Measurements from ENCODE around the gene CARTPT.

The CARTPT gene

GRCh38 chr5:71701407-71701806 lies 17.7 kb upstream of the CARTPT start:
- no peak for DNase-seq (ENCODE audit: low read depth)
- TF ChIP-seq CTCF (IDR thresholded peaks at IDR 0.05; ENCODE audit: low read length, missing control alignments): no peak
- no peak overlapping the region for H3K4me3 ChIP-seq (replicated peaks; ENCODE audit: low read depth, low read length)

DNA sequence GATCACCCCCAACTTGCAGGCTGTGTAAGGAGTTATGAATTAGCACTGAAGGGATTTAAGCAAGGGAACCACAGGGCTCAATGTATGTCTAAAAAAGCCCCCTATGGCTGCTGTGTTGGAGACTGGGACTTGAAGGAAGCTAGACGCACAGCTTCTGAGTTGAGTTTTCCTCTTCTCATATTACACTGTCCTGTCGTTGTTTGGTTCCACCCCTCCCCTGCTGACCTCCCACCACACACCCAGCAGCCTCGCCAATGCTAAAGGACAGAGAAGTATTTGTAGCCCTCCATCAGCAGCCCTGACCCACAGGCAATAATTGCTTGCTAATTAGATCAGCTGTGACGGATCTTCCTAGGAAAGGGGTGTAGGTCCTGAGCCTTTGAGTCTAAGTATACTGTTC lies 15.1 kb upstream of the CARTPT start:
- TF ChIP-seq CTCF (IDR thresholded peaks at IDR 0.05; ENCODE audit: low read length, missing control alignments): no peak
- DNase-seq (ENCODE audit: low read depth): no peak

DNA sequence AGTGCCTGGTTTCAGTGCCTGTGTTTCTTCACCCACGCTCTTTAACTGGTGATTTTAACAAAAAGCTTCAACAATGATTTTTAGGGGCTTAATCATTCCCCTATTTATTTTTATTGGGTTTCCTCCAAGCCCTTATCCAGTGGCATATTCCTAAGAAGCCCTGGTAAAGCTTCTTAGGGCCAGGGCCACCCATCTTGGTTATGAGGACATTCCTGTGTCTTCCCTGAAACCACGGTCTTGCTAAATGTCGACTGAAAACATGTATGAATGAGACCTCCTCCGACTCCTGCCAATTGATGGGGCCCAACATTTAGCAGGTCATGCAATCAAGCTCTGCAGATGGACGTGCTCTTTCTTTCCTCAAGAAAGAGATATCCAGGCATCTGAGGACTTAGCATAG lies 13.7 kb upstream of the CARTPT start:
- no peak for DNase-seq (ENCODE audit: low read depth)
- no peak for TF ChIP-seq CTCF (IDR thresholded peaks at IDR 0.05; ENCODE audit: low read length, missing control alignments)

More for the DNA sequence above, 15.1 kb upstream of the CARTPT start:
- no peak overlapping the region for H3K4me3 ChIP-seq (replicated peaks; ENCODE audit: low read depth, low read length)

GRCh38 chr5:71706906-71707305 lies 12.2 kb upstream of the CARTPT start:
- TF ChIP-seq CTCF (IDR thresholded peaks at IDR 0.05; ENCODE audit: low read length, missing control alignments): no peak
- no peak for DNase-seq (ENCODE audit: low read depth)
- H3K4me3 ChIP-seq (replicated peaks; ENCODE audit: low read depth, low read length): no peak overlapping the region

More for the DNA sequence above, 13.7 kb upstream of the CARTPT start:
- no peak overlapping the region for H3K4me3 ChIP-seq (replicated peaks; ENCODE audit: low read depth, low read length)

DNA sequence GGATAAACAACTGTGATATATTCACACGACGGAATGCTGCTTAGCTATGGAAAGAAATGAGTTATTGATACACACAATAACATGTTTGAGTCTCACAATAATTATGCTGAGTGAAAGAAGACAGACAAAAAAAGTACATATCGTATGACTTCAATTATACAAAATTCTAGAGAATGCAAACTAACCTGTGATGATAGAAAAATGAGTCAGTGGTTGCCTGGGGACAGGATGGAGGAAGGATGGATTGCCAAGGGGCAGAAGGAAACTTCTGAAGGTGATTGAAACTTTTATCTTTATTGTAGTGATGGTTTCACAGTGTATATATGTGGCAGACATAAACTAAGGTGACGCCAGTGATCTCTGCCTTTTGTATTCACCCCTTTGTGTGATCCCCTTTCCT lies 7.5 kb upstream of the CARTPT start:
- TF ChIP-seq CTCF (IDR thresholded peaks at IDR 0.05; ENCODE audit: low read length, missing control alignments): no peak
- DNase-seq (ENCODE audit: low read depth): no peak
- H3K4me3 ChIP-seq (replicated peaks; ENCODE audit: low read depth, low read length): no peak overlapping the region

DNA sequence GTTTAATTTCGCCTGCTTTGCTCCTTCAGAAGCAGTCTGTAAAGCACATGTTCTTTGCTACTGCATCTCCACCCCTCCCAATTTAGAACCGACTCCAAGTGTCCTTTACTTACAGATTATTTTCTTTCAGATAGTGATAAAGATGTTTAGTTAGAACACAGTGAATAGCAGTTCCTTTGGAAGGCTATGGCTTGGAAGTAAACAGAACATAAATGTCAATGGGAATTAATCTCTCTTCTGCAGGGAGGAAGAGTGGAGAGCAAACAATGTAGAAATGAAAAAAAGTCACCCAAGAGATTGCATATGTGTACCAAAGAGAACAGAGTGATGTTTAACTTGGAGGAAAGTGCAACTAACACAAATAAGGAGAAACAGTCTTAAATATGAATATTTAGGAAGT lies 4.2 kb upstream of the CARTPT start:
- H3K4me3 ChIP-seq (replicated peaks; ENCODE audit: low read depth, low read length): no peak overlapping the region
- no peak for TF ChIP-seq CTCF (IDR thresholded peaks at IDR 0.05; ENCODE audit: low read length, missing control alignments)
- no peak for DNase-seq (ENCODE audit: low read depth)

DNA sequence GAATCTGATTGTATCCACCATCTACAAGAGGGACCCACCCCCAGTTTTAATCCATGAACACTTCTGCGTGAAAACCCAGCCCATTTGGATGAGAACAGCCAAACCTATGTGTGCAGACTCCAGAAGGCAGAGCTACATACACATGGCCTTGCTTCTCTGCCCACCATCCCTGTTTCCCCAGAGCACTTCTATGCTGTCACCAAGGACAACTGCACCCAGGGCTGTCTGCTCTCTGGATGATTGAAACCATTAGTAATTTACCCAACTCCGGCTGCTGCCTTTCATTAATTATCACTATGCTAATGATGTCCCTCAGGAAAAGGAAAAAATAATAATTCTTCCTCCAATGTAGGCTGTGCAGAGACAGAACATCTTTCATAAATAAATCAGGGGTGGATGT lies 8.9 kb downstream of the CARTPT start:
- H3K4me3 ChIP-seq (replicated peaks; ENCODE audit: low read depth, low read length): no peak overlapping the region
- no peak for DNase-seq (ENCODE audit: low read depth)
- no peak for TF ChIP-seq CTCF (IDR thresholded peaks at IDR 0.05; ENCODE audit: low read length, missing control alignments)
